ENCODE measurements around the gene THRAP3.

GRCh38 chr1:36236302-36236701, 12.1 kb downstream of the THRAP3 start:
- TF ChIP-seq CTCF (IDR thresholded peaks at IDR 0.05) (no peak), ZFX (IDR thresholded peaks at IDR 0.05; ENCODE audit: borderline replicate concordance) (no peak)

All from 22Rv1 (cell line).